SK-N-DZ (cell line): Measurements from ENCODE around the gene MALRD1.

ENCODE experiments used
- DNase-seq: peaks from one replicate; pipeline ENCODE4 v3.0.0-alpha.2; 2015; ENCODE audit warnings: low spot score

The MALRD1 gene

DNA sequence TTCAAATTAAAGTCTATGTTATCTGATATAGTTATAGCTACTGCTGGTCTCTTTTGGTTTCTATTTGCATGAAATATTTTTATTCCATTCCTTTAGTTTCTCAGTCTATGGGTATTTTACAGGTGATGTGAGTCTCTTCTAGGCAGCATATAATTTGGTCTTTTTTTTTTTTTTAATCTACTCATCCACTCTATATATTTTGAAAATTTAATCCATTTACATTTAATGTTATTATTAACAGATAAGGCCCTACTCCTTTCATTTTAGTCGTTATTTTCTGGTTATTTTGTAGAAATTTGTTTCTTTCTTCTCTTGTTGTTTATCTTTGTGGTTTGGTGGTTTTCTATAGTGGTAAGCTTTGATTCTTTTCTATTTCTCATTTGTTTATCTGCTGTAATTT, 58.8 kb downstream of the MALRD1 start:
- DNase-seq, result no peak

DNA sequence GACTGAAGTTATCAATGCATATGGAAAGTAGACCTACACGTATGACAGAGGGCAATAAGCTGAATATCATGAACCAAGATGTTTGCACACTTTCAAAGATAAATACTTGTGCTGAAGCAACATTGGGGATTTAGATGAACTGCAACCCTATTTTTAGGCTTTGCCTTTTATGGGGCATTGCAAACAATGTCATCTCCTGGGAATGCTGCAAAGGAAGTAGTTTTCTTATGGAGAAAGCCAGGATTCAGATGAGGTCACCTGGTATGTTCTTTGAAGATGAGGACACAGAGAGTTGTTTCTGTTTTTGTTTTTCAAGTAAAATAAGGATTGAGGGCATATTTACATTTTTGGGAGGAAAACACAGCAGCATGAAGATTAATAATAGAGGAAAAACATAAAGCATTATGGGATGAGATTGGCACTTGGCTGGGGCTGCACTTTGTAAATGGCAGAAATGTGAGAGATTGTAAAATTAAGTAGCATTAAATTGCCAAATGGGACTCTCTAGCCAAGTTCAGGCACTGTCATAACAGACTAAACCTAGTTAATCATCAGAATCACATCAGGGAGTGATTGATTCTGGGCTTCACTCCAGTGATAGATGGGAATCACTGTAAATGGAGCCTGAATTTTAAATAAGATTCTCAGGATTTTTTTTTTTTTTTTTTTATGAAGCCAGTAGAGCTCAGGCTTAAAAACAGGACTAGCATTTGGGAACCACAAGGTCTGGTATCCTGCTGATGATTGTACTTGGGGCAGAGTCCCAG, 63.1 kb downstream of the MALRD1 start:
- DNase-seq, result no peak

DNA sequence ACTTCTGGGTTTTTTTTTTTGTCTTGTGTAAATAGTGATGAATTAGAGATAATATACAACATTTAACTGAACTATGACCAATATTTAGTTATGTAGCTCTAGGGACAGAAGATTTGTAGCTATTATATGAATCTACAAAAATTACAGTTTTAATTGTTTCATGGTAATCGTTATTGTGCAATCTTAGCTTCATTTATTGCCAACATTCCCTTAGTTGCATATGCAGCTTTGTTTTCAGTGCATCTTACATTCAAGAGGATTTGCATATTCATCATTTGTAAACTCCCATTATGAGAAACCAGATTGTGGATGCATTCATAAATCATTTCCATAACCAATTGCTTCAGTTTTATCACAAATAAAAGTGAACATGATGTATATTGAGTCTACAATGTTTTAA, 68.8 kb downstream of the MALRD1 start:
- DNase-seq, result no peak

DNA sequence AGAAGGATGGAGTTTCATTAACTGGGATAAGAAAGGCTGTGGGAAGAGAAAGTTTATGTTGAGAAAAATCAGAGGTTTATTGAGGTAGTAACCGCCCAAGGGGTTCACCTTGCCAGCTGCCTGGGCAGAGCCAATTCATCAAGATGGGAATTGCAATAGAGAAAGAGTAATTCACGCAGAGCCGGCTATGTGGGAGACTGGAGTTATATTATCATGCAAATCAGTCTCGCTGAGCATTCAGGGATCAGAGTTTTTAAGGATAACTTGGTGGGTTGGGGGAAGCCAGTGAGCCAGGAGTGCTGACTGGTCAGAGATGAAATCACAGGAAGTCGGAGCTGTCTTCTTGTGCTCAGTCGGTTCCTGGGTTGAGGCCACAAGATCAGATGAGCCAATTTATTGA, 70.6 kb downstream of the MALRD1 start:
- DNase-seq, result no peak

DNA sequence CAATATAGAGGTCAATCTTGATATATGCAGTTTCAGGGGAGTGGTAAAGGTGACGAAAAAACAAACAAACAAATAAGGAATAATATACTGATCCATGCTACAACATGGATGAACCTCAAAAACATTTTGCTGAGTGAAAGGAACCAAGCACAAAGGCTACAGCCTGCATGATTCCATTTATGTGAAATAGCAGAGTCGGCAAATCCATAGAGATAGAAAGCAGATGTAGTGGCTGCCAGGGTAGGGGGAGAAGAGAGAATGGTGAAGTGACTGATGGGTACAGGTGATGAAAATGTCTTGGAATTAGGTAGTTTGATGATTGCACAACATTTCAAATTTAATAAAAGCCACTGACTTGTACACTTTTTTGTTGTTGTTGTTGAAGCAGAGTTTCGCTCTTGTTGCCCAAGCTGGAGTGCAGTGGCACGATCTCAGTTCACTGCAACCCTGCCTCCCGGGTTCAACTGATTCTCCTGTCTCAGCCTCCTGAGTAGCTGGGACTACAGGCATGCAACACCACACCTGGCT, 71.8 kb downstream of the MALRD1 start:
- DNase-seq, result no peak

DNA sequence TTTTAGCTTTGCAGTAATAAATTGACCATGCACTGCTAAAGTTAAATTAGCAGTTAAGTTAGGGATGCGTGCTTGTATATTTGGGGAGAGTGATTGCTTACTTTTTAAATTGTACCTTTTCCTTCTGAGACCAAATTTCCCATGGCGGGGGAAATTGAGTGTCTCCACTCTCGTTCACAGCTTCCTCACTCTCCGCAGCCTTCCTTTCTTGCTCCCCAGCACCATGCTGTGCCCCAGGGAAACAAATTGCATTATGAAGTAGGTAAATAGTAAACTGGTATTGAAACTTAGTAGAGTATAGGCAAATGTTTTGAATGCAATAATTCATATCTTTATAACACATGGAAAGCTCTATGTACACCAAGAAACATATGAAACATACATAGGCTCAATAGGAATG, 85.4 kb downstream of the MALRD1 start:
- DNase-seq, result no peak

DNA sequence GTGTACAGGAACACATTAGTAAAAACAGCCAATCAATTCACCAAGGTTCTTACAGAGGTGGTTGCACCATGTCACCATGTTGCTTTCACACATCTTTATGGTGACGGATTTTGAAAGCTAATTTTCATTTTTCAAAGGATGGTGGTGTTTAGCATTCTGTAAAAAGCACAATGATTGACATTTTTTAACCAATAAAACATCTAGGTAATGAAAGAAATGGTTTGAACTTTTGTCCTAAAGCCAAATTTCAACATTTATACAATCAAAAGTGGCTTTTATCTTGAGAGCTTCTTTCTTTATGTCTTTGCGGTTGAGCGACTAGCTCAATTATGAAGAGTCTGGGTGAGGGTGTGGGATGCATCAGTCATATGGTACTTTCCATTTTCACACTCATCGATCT, 94.4 kb downstream of the MALRD1 start:
- DNase-seq, result no peak

DNA sequence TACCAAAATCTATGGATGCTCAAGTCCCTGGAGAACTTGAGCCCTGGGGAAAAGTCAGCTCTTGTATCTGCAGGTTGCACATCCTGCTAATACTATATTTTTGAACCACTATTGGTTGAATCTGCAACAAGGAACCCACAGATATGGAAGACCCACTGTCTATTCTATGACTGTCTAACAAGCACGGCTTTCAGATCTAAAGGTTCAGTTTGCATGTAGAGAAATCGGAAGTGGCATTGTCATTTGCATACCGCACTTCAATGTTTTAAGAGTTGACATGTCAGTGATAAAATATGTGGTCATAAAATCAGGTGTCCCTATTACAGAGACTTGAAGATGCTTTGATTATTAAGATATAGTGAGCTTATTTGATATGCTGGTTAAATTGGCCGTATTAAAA, 95.6 kb downstream of the MALRD1 start:
- DNase-seq, result no peak

DNA sequence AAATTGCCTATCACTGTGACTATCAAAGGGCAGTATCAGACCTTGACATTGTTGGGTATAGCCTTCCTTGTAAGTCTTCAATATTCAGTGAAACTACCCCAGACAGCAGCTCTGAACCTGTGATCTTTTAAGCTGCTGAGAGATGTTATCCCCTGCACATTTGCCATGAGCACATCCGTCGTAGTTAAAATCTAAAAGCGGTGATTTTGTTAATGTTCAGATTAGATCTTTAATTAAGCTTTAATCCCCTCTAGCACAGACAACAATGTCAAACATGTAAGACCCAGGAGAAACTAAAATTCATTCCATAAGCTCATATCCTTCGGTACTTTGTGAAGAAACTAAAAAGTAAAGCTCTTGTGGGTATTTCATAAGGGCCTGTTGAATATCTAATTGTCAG, 105.8 kb downstream of the MALRD1 start:
- no peak for DNase-seq

DNA sequence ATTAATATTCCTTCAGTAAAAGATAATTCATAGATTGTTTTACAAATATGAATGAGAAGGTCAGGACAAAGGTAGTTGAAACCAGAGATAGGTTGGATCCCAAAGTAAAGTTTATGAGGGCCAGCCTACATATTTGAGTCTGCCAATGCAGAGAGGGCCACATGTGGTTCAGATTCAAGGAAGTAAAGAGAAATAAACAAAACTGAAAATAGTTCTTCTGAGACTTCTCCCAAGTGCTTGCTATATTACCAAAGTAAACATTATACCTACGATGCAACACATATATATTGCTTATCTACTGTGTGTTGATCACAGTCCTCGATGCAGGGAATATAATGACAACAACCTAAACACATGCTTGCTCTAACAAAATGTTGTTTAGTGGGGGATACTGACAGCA, 109.8 kb downstream of the MALRD1 start:
- DNase-seq, result no peak

DNA sequence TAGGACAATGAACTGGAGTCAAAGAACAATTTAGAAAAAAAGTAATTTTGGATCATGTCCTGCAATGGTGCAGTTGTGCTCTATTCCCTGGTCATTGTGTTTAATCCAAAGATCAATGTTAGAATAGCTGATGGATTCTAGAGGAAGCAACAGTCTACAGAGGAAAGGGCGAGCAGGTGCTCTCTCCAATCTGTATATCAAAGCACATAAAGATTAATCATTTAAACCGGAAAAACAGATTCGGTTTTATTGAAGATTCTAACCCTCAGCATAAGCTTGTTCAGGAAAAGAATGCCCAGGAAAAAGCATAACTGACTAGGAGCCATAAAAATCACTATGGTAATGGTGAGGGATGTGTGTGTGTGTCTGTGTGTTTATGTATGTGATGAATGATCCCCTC, 110.3 kb downstream of the MALRD1 start:
- DNase-seq, result no peak

DNA sequence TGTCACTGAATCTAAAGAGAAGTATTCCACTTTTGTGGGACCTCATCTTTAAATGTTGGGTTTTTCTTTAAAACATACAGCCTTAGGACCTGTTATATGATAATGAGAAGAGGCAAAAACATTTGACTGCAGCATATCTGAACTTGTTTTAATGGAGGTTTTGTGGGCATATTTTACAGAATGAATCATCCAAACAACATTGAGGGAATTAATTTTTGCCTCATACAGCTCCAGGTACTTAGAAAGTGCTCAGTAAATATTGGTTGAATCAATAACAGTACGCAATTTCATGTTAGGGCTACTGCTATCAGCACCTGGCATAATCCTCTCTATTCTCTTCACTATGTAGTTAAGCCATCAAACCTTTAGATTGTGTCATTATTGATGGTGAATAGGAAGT, 115.9 kb downstream of the MALRD1 start:
- DNase-seq, result no peak

DNA sequence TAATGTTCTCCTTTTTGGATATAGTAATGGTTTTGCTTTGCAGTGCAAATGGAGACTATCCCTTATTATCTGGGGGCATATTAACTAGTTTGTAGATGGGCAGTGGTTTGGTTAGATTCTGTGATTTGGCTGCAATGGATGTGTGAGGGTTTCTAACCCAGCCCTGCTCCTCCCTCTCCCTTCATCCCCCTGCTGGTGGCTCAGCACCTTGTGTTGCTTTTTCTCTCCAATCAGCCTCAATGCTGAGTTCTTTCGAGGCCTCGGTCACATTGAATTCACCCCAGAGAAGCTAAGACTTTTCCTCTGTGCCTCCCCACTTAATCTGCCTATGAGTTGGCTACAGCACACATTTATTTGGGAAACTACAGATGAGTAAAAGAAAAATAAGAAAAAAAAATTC, 120.0 kb downstream of the MALRD1 start:
- peak; percentile 1 for DNase-seq

DNA sequence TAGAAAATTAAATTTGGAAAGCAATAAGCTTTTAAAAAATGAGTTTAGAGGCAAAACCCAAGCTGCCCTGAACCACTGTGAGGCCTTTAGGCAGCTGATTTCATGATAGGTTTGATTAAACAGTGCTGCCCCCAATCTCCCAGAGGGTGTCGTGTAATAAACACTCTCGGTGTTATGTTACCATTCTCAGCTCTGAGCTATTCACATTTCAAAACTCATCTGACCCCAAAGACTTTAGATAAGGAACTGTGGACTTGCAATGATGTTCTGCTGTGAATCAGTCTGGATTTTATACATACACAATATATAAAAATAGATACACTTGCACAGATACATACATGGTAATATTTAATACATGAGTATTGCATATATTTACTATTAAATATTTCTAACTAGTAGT, 120.4 kb downstream of the MALRD1 start:
- DNase-seq, result no peak

DNA sequence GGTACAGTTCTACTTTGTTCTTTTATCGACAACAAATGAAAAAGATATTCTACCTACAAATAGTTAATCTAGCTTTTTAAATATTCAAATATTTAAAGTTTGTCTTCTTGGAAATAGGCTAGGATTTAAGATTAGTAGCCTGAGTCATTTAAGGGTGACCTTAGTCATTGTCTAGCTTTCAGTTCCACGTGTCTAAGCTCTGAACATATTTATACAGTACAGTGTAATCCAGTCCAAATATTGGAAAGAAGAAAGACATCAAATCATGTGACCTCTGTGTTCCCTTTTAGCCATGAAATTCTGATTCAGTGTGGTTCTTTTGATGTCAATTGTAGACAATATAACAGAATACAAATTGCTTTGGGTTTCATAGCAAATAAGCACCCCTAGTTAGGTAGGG, 121.1 kb downstream of the MALRD1 start:
- DNase-seq, result no peak

DNA sequence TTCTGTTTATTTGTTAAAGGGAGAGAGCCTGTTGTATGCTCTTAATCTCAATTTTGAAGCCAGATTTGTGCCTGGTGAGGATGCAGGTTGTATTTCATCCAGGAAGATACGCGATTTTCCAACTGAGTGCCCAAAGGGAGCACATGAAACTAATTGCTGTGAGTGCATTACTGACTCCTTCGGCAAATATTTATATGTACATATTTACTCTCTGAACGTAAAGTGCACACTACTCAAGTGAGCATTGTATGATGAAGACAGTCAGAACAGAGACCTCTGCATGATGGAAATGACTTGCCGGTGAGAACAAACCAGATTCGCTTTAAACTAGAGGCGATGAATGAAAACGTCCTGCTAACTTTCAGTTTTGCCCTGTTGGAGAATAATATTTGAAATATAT, 130.1 kb downstream of the MALRD1 start:
- no peak for DNase-seq

DNA sequence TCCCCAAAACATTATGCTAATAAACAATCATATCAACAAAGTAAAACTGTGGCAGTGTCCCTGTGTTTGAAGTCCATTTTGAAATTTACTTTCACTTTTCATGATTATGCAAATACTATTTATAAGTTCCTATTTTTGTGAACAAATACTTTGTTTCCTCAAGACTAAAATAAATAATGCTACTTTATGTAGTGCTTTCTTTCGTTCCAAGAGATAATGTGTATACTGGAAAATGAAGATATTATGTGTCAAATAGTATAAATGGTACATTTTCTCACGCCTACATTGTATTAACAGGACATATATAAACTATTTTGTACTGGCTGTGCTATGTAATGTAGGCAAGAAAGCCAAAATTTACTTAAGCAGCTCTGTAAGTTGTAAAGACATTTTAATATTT, 136.3 kb downstream of the MALRD1 start:
- no peak for DNase-seq

DNA sequence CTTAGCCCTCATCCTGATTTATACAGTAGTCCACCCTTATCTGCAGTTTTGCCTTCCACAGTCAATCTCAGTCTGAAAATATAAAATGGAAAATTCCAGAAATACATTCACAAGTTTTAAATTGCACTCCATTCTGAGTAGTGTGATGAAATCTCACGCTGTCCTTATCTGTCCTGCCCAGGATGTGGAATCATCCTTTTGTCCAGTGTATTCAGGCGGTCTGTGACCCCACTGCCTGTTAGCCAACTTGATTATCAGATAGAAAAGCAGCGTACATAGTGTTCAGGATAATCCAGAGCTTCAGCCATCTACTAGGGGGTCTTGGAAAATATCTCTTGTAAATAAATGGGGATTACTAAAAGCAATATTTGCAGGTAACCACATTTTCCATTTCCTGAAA, 146.3 kb downstream of the MALRD1 start:
- DNase-seq, result no peak

DNA sequence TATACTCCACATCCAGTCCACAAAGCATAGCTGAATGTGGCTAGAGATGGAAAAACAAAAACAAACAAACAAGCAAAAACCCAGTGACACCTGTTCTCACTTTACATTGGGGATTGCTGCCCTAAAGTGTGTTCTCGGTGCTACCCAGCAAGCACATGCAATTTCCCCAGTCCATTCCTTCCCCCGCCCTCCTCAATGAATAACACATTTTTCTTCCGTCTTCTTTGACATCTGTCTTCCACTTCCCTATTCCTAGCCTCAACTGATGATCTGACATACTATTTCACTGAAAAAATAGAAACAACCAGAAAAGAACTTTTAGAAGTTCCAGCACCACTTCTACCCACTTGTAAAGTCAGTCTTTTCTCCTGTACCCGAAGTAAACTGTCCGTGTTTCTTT, 147.1 kb downstream of the MALRD1 start:
- DNase-seq, result no peak

DNA sequence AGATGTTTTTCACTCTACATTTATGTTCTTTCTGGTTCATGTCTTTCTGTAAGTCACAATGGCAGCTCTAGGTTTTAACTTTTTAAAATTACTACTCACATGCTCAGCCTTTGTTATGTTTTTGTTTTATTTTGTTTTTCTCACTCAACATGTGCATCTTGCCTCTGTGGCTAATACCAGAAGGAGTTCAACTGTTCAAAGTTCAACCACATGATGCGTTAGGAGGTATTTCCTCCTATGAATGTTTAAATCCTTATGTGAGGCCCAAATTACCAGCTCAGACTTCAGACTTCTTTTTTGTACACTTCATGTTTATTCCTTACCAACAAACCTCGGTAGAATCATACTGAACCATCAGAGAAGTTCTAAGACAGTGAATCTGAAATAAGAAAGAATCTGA, 151.6 kb downstream of the MALRD1 start:
- no peak for DNase-seq

DNA sequence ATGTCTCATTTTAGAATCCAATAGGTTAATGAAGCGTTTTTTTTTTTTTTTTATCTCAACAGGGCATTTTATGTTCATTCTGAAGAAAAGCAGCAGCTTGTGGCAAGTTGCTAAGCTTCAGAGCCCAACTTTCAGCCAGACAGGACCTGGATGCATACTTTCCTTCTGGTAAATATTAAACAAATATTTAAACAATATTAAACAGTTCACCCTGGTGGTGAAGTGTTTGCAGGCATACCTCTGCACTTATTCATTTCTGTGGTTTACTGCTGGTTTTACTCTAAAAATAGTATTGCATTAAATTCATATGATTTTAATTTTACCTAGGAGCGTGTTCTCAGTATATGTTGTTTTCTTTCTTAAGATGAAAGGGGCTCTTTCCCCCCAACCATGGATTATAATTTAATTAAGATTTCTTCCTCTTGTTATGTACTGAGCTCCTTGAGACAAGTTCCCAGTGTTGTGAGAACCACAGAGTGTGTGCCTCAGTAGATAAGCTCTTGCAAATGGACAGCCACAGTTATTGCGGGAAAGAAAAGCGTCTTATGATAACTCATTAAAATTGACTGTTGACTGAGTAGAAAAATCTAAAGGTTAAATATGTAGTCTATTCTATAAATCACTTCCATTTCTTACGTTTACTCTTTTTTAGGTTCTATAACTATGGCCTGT, 155.8 kb downstream of the MALRD1 start:
- DNase-seq, result no peak

DNA sequence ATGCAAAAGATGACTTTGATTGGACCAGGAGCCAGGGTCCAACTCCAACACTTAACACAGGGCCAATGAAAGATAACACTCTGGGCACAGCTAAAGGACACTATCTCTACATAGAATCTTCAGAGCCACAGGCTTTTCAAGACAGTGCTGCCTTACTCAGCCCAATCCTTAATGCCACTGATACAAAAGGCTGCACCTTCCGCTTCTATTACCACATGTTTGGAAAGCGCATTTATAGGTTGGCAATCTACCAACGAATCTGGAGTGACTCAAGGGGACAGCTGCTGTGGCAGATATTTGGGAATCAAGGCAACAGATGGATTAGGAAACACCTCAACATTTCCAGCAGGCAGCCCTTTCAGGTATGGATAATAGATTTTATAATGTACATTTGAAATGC, 160.7 kb downstream of the MALRD1 start:
- DNase-seq, result no peak

DNA sequence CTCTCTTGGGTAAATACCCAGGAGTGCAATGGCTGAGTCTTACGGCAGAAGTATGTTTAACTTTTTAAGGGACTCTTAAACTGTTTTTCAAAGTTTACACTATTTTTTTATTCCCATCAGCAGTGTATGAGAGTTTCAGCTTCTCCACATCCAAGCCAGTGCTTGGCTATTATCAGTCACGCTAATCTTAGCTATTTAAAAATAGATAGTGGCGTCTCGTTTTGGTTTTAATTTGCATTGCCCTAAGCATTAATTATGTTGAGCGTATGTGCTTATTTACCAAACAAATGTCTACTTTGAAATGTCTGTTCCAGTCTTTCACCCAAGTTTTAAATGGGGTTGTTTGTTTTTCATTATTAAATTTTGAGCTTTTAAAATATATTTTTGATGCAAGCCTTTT, 164.0 kb downstream of the MALRD1 start:
- no peak for DNase-seq
